HG02840 (cell line): ENCODE data around the gene FNDC3B.

Experiments
- ATAC-seq: cut with Tn5 transposase; IDR thresholded peaks from one replicate; pipeline ENCODE4 v1.9.1; 2021; ENCODE audit warnings: mild to moderate bottlenecking, moderate library complexity, moderate number of reproducible peaks; ENCODE audit not compliant: unreplicated experiment, low FRiP score

The FNDC3B gene

GRCh38 chr3:172181932-172182586 is 142.7 kb downstream of the FNDC3B start:
- ATAC-seq, result no peak

GRCh38 chr3:172182797-172183196 is 143.4 kb downstream of the FNDC3B start:
- ATAC-seq, result no peak

- ATAC-seq, result no peak
These were observed 144.9 kb downstream of the FNDC3B start for GRCh38 chr3:172184106-172184822.

GRCh38 chr3:172185907-172186306 is 146.5 kb downstream of the FNDC3B start:
- ATAC-seq, result no peak

GRCh38 chr3:172186607-172187006 is 147.2 kb downstream of the FNDC3B start:
- no peak for ATAC-seq

- no peak for ATAC-seq
These were observed 148.1 kb downstream of the FNDC3B start for GRCh38 chr3:172187511-172187910.

- ATAC-seq, result no peak
These were observed 149.1 kb downstream of the FNDC3B start for GRCh38 chr3:172188511-172188910.

GRCh38 chr3:172189213-172189612 is 149.8 kb downstream of the FNDC3B start:
- ATAC-seq, result no peak

- no peak for ATAC-seq
These were observed 150.7 kb downstream of the FNDC3B start for GRCh38 chr3:172189987-172190603.

- no peak for ATAC-seq
These were observed 151.6 kb downstream of the FNDC3B start for GRCh38 chr3:172190980-172191379.

GRCh38 chr3:172191629-172192028 is 152.3 kb downstream of the FNDC3B start:
- no peak for ATAC-seq

GRCh38 chr3:172192830-172193415 is 153.5 kb downstream of the FNDC3B start:
- ATAC-seq, result no peak

GRCh38 chr3:172193436-172193835 is 154.1 kb downstream of the FNDC3B start:
- no peak for ATAC-seq

- ATAC-seq, result no peak
These were observed 155.5 kb downstream of the FNDC3B start for GRCh38 chr3:172194702-172195406.

- ATAC-seq, result no peak
These were observed 156.0 kb downstream of the FNDC3B start for GRCh38 chr3:172195407-172195754.

GRCh38 chr3:172197344-172197743 is 158.0 kb downstream of the FNDC3B start:
- ATAC-seq, result no peak

GRCh38 chr3:172198428-172198827 is 159.1 kb downstream of the FNDC3B start:
- ATAC-seq, result no peak

- ATAC-seq, result no peak
These were observed 160.5 kb downstream of the FNDC3B start for GRCh38 chr3:172199850-172200369.

GRCh38 chr3:172201136-172201869 is 161.9 kb downstream of the FNDC3B start:
- ATAC-seq, result no peak

- no peak for ATAC-seq
These were observed 162.5 kb downstream of the FNDC3B start for GRCh38 chr3:172201870-172202236.
